Hepatocyte (in vitro differentiated cells): ENCODE data around the gene PHF23.

Experiments
- EZH2phosphoT487 ChIP-seq: fragments of 200-600 bp; sonication (generic); IDR thresholded peaks from one replicate; pipeline ENCODE4 v1.6.1; 2018; ENCODE audit warnings: antibody characterized with exemption, mild to moderate bottlenecking, low read depth, moderate library complexity; ENCODE audit not compliant: unreplicated experiment, severe bottlenecking
- TF ChIP-seq, protein P1 (sequence below): fragments of 200-600 bp; sonication (generic); IDR thresholded peaks from 2 replicates; pipeline ENCODE4 v1.5.1; 2016; ENCODE audit warnings: antibody characterized with exemption, mild to moderate bottlenecking; ENCODE audit not compliant: poor library complexity

DNA sequence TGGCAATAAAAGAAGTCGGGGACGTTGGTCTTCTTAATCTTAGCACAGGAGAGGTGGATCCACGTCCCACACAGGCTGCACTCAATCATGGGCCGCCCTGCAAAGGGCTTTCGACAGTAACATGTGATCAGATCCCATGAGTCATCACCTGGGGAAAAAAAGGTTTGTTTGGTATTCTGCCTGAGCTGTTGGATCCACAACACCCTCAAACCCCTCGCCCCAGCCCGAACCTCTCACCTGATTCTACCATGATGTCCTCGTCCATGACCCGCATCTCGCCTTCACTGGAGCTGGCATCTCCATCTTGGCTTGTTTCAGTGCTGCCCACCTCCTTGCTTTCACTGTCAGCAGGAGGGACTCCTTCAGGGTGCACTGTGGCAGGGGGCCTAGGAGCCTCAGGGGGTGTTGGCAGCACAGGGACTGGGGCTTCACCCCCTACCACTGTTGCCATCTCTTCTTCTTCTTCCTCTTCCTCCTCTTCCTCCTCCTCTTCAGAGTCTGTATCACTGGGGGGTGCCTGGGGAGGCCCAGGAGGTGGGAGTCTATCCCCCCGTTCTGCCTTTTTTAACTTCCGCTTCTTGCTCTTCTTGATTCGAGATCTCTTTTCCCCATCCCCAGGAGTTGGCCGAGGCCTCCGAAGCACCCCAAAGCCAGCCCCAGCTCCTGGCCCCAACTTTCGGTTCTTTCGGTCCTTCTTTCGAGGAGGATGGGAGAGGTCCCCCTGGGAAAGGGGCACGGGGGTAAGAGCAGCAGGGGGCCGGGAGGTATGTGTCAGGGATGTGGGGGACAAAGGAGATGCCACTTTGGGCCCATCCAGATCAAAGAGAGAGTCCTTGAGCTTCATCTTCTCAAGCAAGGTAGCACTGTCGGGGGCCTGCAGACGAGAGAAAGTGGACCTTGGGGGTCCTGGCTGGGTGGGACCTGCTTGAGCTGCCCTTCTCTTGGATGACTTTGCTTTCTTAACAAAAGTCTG, 3.3 kb downstream of the PHF23 start:
- TF ChIP-seq, protein P1, sequence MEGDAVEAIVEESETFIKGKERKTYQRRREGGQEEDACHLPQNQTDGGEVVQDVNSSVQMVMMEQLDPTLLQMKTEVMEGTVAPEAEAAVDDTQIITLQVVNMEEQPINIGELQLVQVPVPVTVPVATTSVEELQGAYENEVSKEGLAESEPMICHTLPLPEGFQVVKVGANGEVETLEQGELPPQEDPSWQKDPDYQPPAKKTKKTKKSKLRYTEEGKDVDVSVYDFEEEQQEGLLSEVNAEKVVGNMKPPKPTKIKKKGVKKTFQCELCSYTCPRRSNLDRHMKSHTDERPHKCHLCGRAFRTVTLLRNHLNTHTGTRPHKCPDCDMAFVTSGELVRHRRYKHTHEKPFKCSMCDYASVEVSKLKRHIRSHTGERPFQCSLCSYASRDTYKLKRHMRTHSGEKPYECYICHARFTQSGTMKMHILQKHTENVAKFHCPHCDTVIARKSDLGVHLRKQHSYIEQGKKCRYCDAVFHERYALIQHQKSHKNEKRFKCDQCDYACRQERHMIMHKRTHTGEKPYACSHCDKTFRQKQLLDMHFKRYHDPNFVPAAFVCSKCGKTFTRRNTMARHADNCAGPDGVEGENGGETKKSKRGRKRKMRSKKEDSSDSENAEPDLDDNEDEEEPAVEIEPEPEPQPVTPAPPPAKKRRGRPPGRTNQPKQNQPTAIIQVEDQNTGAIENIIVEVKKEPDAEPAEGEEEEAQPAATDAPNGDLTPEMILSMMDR, result no peak
- no peak for TF ChIP-seq EZH2phosphoT487
